ENCODE measurements around the gene CREB3.

Gene CREB3, protein sequence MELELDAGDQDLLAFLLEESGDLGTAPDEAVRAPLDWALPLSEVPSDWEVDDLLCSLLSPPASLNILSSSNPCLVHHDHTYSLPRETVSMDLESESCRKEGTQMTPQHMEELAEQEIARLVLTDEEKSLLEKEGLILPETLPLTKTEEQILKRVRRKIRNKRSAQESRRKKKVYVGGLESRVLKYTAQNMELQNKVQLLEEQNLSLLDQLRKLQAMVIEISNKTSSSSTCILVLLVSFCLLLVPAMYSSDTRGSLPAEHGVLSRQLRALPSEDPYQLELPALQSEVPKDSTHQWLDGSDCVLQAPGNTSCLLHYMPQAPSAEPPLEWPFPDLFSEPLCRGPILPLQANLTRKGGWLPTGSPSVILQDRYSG

DNA sequence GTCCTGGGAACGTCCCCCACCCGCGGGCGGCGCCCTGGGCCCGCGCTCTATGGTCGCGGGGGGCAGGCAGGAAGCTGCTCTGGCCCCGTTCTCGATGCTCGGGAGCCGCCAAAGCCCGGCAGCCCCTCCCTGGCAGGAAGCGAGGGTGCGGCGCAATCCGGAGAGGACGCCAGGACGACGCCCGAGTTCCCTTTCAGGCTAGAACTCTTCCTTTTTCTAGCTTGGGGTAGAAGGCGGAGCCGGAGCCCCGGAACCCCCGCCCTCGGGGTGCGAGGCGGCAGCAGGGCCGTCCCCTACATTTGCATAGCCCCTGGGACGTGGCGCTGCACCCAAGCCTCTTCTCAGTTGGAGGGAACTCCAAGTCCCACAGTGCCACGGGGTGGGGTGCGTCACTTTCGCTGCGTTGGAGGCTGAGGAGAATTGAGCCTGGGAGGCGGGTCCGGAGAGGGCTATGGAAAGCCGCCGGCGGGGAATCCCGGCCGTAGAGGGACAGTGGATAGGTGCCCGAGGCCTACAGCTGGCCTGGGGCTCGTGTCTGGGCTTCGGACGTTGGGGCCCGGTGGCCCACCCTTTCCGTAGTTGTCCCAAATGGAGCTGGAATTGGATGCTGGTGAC, at the start of gene CREB3, which contains the start of gene TLN1:
TSS of gene CREB3 (plus strand) at position 482 of the 615 bp plus-strand sequence. CDS start at position 589, 107 bp downstream.
TSS of gene TLN1 (minus strand) at position 11 of the 615 bp plus-strand sequence. CDS start 6,501 bp downstream, outside the sequence.
- DNase-seq = peak; percentile 91 to 93

DNA sequence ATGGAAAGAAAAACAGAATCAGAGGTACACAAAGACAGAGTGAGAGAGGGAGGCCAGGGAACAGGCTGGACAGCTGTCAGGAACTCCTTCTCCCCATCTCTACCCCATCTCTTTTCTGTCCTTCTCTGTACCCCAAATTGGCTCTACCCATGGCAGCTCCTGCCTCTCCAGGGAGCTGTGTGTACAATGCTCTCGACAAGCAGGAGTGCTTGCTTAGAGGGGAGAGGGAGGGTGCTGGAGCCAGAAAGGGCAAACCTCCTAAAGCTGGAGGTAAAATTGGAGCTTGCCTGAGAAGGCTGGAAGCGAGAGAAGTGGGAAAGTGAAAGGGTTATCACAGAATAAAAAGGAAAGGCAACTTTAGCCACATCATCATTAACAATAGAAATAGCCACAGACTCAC, 49.1 kb upstream of the CREB3 start:
- DNase-seq = no peak

GRCh38 chr9:35684921-35685320, 47.5 kb upstream of the CREB3 start:
- DNase-seq = no peak

DNA sequence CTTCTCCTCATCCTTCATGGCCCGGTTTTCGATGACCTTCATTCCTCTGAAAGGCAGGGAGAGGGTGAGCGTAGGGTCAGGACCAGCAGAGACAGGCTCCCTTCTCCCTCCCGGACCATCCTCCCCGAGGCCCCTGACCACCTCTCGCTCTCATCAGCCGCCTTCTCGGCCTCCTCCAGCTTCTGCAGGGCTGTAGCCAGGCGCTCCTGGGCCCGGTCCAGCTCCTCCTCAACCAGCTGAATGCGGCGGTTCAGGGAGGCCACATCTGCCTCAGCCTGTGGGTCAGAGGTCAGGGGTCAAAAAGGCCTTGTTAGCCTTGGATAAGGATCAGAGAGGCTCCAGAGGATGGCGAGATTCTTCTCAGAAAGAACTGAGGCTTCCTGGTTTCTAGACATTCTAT, 47.0 kb upstream of the CREB3 start:
- no peak for DNase-seq

DNA sequence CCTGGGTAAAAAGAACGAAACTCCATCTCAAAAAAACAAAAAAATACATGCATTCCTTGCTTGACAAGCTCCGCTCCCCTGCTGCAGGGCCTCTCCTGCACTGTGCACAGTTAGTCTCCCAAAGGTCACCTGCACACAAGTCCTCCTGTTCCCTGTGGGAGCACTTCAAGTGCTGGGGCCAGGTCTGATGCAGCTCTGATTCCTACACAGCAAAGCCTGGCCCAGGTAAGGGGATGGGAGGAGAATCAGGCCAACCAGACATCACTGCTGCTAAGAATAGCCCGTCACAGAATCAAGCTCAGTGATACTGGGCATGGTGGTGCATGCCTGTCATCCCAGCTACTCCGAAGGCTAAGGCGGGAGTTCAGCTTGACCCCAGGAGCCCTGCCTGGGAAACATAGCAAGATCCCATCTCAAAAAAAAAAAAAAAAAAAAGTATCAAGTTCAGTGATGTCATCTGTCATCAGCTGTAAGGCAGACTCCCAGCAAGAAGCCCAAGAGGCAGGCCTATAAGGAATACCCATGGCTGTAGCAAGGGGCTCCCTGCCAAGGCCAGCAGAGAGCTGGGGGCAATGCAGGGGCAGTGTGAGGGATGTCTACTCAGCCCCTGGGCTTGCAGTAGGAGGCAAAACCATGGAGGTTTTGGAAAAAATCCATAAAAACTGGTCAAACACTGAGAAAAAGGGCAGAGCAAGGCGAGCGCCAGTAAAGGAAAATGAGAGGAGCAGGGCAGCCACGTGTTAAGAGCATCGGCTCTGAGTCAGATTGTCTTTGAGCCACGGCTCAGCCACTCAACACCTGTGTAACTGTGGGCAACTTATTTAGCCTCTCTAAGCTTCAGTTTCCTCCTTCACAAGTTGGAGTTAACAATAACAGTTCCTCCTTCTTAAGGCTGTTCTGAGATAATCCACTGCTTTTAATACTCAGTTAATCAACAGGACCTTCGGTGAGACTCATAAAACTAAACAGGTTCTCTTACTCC, 46.0 kb upstream of the CREB3 start:
- no peak for DNase-seq

GRCh38 chr9:35687306-35687705, 45.2 kb upstream of the CREB3 start:
- DNase-seq = no peak

- DNase-seq = no peak
Observed at GRCh38 chr9:35687972-35688557, 44.4 kb upstream of the CREB3 start.

DNA sequence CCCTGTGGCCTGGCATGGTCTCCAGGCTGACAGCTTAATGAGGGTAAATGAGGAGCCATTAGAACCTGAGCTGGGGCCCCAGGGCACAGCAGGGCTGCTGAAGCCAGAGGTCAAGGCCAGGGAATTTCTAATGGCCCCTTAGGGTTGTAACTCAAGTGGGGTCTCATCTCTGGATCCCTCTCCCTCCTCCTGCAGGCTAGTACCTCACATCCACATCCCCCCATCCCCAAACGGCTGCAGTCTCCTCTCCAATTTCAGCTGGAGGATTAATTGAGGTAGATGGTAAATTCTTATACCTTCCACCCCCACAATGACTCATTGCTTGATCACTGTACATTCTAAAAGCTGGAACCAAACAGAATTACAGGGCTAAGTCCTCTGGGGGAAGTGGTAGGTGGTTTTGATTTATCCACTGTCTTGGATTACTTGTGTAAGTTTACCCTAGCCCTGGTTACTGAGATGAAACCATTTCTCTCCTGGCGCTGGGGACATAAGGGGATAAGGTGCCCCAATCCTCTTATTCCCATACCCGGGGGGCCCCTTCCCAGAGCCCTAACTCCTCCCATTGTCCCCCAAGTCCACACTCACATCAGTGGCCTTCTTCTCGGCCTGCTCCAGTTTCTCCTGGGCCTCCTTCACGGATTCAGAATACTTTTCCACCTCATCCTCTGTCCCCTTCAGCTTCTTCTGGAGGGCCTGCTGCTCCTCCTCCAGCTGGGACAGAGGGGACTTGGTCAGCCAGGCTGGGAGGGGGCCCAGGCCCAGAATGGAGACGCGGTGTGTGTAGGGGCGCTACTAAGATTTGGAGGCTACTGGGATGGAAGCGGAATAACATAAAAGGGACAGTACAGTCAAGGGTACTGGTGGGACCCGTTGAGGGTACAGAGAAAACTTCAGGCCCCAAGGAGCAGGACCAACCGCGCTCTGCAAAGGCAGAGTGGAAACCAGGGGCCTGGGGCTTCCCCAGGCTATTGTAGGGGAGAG, 43.6 kb upstream of the CREB3 start:
- no peak for DNase-seq

- no peak for DNase-seq
Observed at GRCh38 chr9:35689542-35690293, 42.7 kb upstream of the CREB3 start, which contains the start of gene TPM2. Gene TPM2, minus strand, starts transcription at chr9:35689925. Its CDS starts 108 bp downstream, at chr9:35689817.

DNA sequence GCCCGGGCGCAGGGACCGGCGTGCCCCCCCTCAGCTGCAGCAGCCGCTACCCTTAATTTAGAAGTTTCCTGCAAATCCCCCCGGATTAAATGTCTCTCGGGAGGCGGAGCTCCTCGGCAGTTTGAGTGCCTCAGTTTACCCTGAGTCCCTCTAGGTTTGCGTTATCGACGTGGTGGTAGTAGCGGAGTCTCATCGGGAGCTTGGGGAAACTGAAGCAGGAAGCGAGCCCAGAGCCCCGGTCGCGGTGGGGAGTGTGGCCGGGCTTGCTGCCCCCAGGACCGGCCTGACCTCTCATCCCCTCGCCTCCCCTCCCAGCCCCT, 42.2 kb upstream of the CREB3 start:
- no peak for DNase-seq

DNA sequence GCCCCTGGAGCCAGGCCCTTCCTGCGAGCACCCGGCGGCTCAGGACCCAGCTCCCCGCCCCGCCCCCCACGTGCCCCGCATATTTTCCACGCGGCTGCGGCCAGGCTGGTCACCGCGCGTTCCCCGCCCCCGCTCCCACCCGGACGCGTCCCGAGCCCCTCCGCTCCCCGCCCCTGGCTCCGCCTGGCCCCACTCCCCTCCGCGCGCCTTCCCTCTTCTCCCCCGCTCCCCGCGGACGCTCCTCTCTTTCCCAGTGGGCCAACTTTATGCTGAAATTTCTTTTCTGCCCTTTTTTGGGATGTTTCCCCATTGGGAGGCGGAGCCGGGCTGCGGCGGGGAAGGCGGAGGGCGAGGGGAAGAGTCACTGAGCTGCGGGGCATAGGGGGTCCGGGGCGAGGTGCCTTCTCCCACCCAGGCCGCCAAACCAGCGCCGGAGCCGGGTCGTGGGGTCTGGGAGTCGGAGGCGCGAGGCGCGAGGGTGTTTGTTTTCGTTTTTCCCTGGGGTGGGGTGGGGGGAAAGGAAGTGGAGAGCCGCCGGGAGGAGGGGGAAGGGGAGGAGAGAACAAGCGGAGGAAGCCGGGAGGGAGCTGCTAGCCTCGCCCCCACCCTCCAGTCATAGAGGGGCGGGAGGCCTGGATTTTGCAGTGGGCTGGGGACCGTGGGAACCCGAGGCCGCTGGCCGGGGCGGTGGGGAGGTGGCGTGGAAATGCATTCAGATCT, 41.7 kb upstream of the CREB3 start:
- peak in 1 of 2 experiments; percentile 6 for DNase-seq

- no peak for DNase-seq
Observed at GRCh38 chr9:35691334-35691650, 41.2 kb upstream of the CREB3 start.

DNA sequence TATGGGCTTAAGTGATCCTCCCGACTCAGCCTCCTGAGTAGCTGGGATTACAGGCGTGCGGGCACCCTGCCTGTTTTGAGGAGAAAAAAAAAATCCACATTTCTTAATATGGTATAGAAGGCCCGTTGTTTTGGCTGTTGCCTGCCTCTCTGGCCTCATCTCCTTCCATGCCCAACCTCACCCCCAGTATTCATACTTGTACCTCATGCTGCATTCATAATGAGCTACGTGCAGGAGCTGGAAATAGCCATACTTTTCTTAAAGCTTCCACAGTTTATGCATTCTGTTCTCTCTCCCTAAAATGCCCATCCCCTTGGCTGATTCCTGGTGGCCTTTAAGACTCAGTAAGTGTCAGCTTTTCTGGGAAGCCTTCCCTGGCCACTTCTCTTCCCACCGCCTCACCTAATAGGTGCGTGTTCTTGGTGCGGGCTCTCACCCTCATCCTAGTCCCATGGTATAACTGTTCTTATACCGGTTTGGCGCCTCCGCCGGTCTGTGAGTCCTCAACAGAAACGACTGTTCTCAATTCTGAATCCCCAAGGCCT, 40.6 kb upstream of the CREB3 start:
- no peak for DNase-seq

DNA sequence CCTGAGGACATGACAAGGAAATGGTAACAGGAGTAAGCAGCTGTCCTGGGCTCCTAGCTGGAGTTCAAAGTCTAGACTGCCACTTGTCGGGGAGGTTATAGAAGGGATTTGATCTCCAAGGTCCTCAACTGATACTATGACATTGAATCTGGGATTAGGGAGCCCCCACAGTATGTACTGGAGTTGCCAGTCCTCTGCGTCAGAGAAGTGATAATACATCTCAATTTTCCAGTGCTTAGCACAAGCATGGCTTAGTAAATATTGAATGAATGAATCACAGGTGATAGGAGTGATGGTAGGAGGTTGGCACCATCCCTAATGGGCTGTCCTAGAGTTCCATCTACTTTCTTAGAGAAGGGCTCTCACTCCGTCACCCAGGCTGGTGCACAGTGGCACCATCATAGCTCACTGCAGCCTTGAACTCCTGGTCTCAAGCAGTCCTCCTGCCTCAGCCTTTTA, 36.5 kb upstream of the CREB3 start:
- no peak for DNase-seq

GRCh38 chr9:35696520-35697215, 35.8 kb upstream of the CREB3 start:
- peak; percentile 3 to 10 for DNase-seq

GRCh38 chr9:35697486-35697885, 35.0 kb upstream of the CREB3 start:
- DNase-seq = no peak

- DNase-seq = no peak
Observed at GRCh38 chr9:35698231-35698630, 34.2 kb upstream of the CREB3 start.

DNA sequence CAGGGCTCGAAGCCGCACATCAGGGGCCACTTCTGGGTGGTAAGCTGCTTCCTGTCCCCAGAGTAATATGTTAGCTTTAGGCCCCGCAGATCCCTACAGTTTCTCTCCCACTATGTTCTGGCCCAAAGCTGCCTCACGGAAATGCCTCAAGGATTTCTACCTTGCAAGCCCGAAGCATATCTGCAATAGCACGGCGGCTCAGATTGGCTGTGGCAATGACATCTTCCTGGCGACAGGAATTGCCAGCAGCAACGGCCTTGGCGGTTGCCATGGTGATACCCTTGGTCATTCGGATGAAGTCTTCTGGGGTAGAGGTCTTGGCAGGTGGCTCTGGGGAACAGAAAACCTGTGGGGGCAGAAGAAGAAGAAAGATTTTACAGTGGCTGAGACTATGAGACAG, 32.4 kb upstream of the CREB3 start:
- no peak for DNase-seq

DNA sequence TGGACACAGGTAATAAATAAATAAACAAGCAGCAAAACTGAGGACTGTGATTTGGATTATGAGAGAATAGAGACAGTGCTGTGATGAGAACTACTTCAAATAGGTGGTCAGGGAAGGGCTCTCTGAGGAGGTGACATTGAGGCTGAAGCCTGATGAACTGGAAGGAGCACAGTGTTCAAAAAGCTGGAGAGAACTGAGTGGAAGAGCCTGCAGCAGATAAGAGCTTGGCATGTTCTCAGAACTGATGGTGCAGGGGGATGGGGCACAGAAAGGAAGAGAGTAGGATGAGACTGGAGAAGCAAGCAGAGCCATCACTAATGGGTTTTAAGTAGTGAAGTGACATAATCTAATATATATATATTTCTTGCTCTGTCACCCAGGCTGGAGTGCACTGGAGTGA, 31.5 kb upstream of the CREB3 start:
- DNase-seq = no peak
